HFF-Myc (cell line): Measurements from ENCODE around the gene LMCD1.
"Not testable (repeated sequence)": the region's sequence is repeated elsewhere in the genome, so short reads cannot be mapped to it uniquely, and the experiment has no call there.

Experiments used
- DNase-seq: peaks from one replicate; pipeline ENCODE4 v3.0.0-alpha.2; 2011; ENCODE audit warnings: low read depth; ENCODE audit errors: extremely low read depth
- H3K4me3 ChIP-seq: replicated peaks from 2 replicates; pipeline ENCODE4 v1.5.1; 2011; ENCODE audit warnings: low read depth, mild to moderate bottlenecking, control low read depth, low read length
- TF ChIP-seq, protein P1 (sequence below): IDR thresholded peaks from 2 replicates; pipeline ENCODE4 v1.5.1; 2012; ENCODE audit warnings: mild to moderate bottlenecking, low read depth, low read length, control low read depth; ENCODE audit errors: missing control alignments

The LMCD1 gene

DNA sequence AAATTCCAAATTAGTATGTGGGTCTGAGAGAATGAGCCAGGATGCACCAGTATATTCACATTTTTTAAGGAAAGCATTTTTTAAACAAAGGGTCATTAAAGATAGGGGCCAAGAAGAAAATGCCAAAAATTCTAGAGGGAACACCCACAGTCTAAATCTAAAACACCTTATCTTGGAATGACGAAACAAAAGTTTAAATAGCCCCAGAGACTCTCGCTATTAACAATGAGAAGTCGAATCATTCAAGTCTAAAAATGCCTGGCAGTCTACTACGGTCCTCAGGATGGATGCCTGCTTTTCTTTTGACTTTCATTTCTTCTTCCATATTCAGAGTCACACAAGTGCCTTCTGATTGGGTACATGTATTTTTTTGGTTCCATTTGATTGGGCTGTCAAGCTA, 76.7 kb downstream of the LMCD1 start:
- no peak for DNase-seq
- TF ChIP-seq, protein P1, sequence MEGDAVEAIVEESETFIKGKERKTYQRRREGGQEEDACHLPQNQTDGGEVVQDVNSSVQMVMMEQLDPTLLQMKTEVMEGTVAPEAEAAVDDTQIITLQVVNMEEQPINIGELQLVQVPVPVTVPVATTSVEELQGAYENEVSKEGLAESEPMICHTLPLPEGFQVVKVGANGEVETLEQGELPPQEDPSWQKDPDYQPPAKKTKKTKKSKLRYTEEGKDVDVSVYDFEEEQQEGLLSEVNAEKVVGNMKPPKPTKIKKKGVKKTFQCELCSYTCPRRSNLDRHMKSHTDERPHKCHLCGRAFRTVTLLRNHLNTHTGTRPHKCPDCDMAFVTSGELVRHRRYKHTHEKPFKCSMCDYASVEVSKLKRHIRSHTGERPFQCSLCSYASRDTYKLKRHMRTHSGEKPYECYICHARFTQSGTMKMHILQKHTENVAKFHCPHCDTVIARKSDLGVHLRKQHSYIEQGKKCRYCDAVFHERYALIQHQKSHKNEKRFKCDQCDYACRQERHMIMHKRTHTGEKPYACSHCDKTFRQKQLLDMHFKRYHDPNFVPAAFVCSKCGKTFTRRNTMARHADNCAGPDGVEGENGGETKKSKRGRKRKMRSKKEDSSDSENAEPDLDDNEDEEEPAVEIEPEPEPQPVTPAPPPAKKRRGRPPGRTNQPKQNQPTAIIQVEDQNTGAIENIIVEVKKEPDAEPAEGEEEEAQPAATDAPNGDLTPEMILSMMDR: no peak
- H3K4me3 ChIP-seq: no peak overlapping the region

DNA sequence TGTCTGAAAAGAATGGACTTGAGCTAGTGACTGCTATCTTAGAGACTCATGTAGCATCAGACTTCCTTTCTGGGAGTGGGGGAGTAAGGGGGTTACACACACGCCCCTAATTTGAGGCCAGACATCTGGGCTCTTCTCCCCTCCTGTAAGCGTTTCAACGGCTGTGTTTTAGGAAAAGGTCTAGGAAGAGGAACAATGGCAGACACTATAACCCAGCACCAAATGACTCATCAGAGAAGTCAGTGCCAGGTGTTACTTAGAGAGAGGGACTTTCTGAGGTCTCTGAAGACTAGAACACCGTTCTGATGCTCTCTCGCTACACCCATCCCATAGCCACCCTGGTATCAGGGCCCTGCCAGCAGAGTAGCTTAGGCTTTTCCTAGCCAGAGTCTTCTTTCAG, 77.5 kb downstream of the LMCD1 start:
- H3K4me3 ChIP-seq: no peak overlapping the region
- TF ChIP-seq, protein P1: no peak
- no peak for DNase-seq

DNA sequence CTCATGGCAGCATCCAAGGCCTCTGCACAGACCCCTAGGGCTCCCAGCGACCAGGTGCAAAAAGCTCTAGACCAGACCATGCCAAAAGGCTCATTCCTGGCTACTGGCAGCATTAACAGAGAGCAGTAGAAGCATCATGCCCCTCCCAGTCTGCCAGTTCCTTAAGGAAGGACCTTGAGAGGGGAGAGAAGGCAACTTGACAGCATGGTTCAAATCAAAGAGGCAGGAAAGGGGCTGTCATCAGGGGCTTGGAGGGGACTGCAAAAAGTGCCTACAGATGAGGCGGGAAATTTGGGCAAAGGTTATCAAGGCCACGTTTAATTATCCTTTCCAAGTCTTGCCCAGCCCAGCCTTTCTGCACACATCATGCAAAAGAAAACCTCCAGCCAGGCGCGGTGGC, 78.3 kb downstream of the LMCD1 start:
- DNase-seq: no peak
- H3K4me3 ChIP-seq: no peak overlapping the region
- TF ChIP-seq, protein P1: no peak

DNA sequence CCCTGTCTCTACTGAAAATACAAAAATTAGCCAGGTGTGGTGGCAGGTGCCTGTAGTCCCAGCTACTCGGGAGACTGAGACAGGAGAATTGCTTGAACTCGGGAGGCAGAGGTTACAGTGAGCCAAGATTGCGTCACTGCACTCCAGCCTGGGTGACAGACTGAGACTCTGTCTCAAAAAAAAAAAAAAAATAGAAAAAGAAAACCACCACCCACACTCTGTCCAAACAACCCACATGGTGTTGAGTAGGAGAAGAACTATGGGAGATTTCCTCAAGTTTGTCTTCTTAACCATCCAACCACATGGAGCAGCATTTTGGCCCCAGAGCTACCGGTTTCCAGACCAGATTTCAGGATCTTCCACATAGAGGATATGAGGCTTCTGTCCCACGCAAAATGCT, 78.8 kb downstream of the LMCD1 start:
- not testable (repeated sequence) for H3K4me3 ChIP-seq, DNase-seq

DNA sequence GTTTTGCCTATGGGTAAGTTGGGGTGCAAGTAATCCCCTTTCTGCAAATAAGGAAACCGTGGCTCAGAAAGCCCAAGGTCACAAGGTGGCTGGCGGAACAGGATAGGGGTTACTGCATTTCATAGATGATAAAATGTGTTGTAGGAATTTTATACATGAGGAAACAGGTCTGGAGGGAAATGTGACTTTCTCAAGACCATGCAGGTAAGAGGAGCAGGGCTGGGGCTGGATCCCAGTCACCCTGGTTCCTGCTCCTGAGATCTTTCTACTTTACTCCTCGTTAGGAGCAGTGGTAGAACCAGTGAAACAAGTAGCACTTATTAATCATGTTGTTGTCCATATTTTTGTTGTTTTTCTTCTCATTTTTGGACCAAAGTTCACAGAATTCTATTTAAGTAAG, 79.8 kb downstream of the LMCD1 start:
- H3K4me3 ChIP-seq: no peak overlapping the region
- DNase-seq: no peak
- TF ChIP-seq, protein P1: no peak

DNA sequence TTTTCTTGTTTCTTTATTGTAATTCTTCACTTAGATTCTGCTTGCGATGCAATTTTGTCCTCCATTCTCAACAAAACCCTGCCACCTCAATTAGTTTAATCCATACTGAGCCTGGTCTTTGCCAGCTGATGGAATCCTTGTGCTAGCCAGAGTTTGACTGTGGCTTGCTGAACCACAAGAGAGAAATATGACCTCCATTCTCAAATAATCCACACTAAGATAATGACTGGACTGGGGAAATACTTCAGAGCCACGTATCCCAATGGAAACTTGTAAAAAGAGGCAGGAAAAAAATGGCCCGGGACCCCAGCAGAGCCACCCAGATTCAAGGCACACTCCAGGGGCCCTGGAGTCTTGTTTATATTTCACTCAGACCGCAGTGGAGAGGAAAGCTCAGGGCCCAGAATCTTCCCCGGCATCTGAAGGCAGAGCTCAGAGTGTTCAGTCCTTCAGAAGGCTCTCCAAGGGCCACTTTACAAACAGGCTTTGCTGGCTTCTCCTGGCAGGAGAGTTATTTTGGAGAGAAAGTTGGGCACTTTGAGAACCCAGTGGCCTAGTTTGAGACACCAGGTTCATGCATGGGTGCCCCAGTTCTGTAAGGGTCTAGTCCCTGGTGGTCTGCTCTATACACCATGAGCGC, 80.3 kb downstream of the LMCD1 start:
- DNase-seq: no peak
- TF ChIP-seq, protein P1: no peak
- no peak overlapping the region for H3K4me3 ChIP-seq

DNA sequence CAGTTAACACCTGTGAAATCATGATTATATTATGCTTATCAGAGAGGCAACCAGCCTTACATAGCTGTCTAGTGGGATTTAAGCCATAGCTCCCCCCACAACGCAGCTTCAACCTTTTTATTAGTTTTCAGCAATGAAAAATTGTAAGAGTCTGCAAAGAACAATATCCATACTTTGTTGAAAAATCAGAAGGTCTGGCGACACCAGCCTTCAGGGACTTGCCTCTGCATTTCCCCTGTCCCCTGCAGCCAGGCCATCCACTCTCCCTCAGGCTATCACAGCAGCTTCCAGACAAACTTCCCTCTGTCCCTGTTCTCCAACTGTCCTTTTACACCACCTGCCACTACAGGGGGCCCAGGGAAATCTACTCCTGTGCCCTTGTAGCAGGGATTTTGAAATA, 83.0 kb downstream of the LMCD1 start:
- TF ChIP-seq, protein P1: no peak
- no peak overlapping the region for H3K4me3 ChIP-seq
- DNase-seq: no peak
